Caki2 (cell line): ENCODE results near the gene CLEC14A. TPM values are rescaled to one million over a fixed set of nuclear protein-coding genes. Genes with fewer than 3 reads are reported as not detected.

Source experiments
- DNase-seq: peaks from one replicate; pipeline ENCODE4 v3.0.0-alpha.2; 2015; ENCODE audit warnings: low read depth
- in situ Hi-C: cut with HindIII; loops from 2 replicates; pipeline ENCODE4 v1.10.0; 2016; ENCODE audit warnings: low sequenced_read_pairs, low pct_unique_long_range_greater_than_20kb, mixed read lengths
- total RNA-seq: library from RNA; depleted of rRNA; stranded (reverse); fragments of >200 nt; shearing (Covaris generic); gene quantifications from 2 replicates; pipeline ENCODE4 v1.2.3, GENCODE V29; 2014; ENCODE audit warnings: low replicate concordance; rRNA removed

Gene CLEC14A
- total RNA-seq, 1 experiment from 2014 or later, result not detected

- DNase-seq, result peak; percentile 78
- in situ Hi-C loops, result no loop called here
Measured at GRCh38 chr14:38208618-38209562, 47.0 kb downstream of the CLEC14A start.

GRCh38 chr14:38207736-38208617 lies 47.9 kb downstream of the CLEC14A start, which contains the start of gene SSTR1:
SSTR1 (plus strand) TSS chr14:38207904; CDS start chr14:38209390, 1,486 bp downstream.
- DNase-seq, result peak; percentile 13
- in situ Hi-C loops, result no loop called here

- in situ Hi-C loops, result no loop called here
- DNase-seq, result no peak
Measured at GRCh38 chr14:38207377-38207735, 48.5 kb downstream of the CLEC14A start.

GRCh38 chr14:38206689-38207376 lies 49.1 kb downstream of the CLEC14A start:
- no peak for DNase-seq
- in situ Hi-C loops, result no loop called here

GRCh38 chr14:38205949-38206665 lies 49.8 kb downstream of the CLEC14A start:
- no peak for DNase-seq
- in situ Hi-C loops, result no loop called here

- in situ Hi-C loops, result no loop called here
- no peak for DNase-seq
Measured at GRCh38 chr14:38205119-38205813, 50.6 kb downstream of the CLEC14A start.

GRCh38 chr14:38204719-38205115 lies 51.2 kb downstream of the CLEC14A start:
- in situ Hi-C loops, result no loop called here
- no peak for DNase-seq

Other genes with a start within 250 kb of the CLEC14A start
- gene SSTR1, start 48.2 kb downstream of the CLEC14A start, total RNA-seq, result 0.03 and 1.2 TPM in 2 replicates